HG03280 (cell line): Measurements from ENCODE around the gene ELOA2.
"Not testable (repeated sequence)": the region's sequence is repeated elsewhere in the genome, so short reads cannot be mapped to it uniquely, and the experiment has no call there.

Source experiments
- ATAC-seq: cut with Tn5 transposase; IDR thresholded peaks from one replicate; pipeline ENCODE4 v1.9.1; 2021; ENCODE audit warnings: mild to moderate bottlenecking, moderate library complexity; ENCODE audit not compliant: unreplicated experiment

The ELOA2 gene

GRCh38 chr18:47022821-47023220 lies 12.6 kb downstream of the ELOA2 start:
- not testable (repeated sequence) for ATAC-seq

- not testable (repeated sequence) for ATAC-seq
Measured at GRCh38 chr18:47020757-47021156, 14.7 kb downstream of the ELOA2 start.

GRCh38 chr18:47019870-47020269 lies 15.6 kb downstream of the ELOA2 start:
- not testable (repeated sequence) for ATAC-seq
